Measurements from ENCODE around the gene PHC2. TPM values are rescaled to one million over a fixed set of nuclear protein-coding genes. Genes with fewer than 3 reads are reported as not detected.
A peak's percentile ranks its signal among the peaks of the same experiment; 100 is the strongest.

The PHC2 gene
- total RNA-seq, 1 donor from 2014 or later: 155 TPM

DNA sequence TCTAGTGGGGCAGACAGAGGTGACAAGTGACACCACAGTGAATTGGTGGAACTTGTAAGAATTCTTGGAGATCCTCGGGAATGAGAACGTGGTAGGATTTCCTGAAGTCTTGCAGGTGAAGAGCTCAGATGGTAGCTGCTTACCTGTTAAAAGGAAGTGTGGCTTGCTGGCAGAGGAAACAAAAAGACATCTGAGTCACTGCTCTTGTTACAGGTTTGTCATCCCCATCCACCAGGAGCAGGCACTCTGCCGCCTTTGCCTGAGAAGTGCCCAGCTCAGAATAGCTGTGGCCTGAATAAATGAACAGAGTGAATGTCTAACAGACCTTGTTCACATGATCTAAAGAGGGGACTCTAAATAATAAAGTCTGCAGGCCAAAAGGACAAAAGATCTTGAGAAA lies 29.2 kb upstream of the PHC2 start:
- H3K9me3 Mint-ChIP-seq: no peaks in the 10 kb centered on the region
- no peaks in the 10 kb centered on the region for H3K27me3 Mint-ChIP-seq (ENCODE audit: low read depth)
- no peak overlapping the region for H3K4me3 Mint-ChIP-seq
- no peak for DNase-seq (ENCODE audit: low read depth, low spot score)
- no peak overlapping the region for H3K27ac Mint-ChIP-seq (ENCODE audit: unreplicated experiment)
- peaks cover 6% of the 10 kb centered on the region for H3K4me1 Mint-ChIP-seq
- H3K36me3 Mint-ChIP-seq (ENCODE audit: low read depth): no peaks in the 10 kb centered on the region
- TF ChIP-seq, protein P1, sequence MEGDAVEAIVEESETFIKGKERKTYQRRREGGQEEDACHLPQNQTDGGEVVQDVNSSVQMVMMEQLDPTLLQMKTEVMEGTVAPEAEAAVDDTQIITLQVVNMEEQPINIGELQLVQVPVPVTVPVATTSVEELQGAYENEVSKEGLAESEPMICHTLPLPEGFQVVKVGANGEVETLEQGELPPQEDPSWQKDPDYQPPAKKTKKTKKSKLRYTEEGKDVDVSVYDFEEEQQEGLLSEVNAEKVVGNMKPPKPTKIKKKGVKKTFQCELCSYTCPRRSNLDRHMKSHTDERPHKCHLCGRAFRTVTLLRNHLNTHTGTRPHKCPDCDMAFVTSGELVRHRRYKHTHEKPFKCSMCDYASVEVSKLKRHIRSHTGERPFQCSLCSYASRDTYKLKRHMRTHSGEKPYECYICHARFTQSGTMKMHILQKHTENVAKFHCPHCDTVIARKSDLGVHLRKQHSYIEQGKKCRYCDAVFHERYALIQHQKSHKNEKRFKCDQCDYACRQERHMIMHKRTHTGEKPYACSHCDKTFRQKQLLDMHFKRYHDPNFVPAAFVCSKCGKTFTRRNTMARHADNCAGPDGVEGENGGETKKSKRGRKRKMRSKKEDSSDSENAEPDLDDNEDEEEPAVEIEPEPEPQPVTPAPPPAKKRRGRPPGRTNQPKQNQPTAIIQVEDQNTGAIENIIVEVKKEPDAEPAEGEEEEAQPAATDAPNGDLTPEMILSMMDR (conservative IDR thresholded peaks at IDR 0.05): no peak

GRCh38 chr1:33459691-33460090 lies 28.8 kb upstream of the PHC2 start:
- Mint-ChIP-seq H3K4me3 (no peak overlapping the region), H3K36me3 (ENCODE audit: low read depth) (no peaks in the 10 kb centered on the region), H3K27ac (ENCODE audit: unreplicated experiment) (no peak overlapping the region), H3K27me3 (ENCODE audit: low read depth) (no peaks in the 10 kb centered on the region), H3K9me3 (no peaks in the 10 kb centered on the region), H3K4me1 (peaks cover 6% of the 10 kb centered on the region)
- no peak for DNase-seq (ENCODE audit: low read depth, low spot score)
- TF ChIP-seq, protein P1 (conservative IDR thresholded peaks at IDR 0.05): no peak

DNA sequence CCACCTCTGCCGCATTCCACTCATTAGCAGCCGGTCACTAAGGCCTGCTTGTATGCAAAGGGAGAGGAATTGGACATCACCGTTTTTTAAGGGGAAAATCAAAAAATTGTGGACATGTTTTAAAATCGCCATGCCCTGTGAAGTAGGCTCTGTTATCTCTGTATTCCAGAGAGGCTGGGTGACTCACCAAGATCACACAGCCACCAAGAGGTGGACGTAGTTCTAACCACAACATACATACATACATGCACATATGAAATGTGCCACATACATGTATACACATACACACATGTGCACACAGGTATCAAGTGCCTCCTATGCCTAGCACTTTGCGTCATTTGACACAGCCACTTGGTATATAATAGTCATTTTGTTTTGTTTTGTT lies 25.6 kb upstream of the PHC2 start:
- no peak overlapping the region for H3K27ac Mint-ChIP-seq (ENCODE audit: unreplicated experiment)
- H3K4me1 Mint-ChIP-seq: peaks cover 15% of the 10 kb centered on the region
- no peaks in the 10 kb centered on the region for H3K36me3 Mint-ChIP-seq (ENCODE audit: low read depth)
- no peak overlapping the region for H3K4me3 Mint-ChIP-seq
- peaks cover 2% of the 10 kb centered on the region for H3K9me3 Mint-ChIP-seq
- DNase-seq (ENCODE audit: low read depth, low spot score): no peak
- TF ChIP-seq, protein P1 (conservative IDR thresholded peaks at IDR 0.05): no peak
- no peaks in the 10 kb centered on the region for H3K27me3 Mint-ChIP-seq (ENCODE audit: low read depth)

DNA sequence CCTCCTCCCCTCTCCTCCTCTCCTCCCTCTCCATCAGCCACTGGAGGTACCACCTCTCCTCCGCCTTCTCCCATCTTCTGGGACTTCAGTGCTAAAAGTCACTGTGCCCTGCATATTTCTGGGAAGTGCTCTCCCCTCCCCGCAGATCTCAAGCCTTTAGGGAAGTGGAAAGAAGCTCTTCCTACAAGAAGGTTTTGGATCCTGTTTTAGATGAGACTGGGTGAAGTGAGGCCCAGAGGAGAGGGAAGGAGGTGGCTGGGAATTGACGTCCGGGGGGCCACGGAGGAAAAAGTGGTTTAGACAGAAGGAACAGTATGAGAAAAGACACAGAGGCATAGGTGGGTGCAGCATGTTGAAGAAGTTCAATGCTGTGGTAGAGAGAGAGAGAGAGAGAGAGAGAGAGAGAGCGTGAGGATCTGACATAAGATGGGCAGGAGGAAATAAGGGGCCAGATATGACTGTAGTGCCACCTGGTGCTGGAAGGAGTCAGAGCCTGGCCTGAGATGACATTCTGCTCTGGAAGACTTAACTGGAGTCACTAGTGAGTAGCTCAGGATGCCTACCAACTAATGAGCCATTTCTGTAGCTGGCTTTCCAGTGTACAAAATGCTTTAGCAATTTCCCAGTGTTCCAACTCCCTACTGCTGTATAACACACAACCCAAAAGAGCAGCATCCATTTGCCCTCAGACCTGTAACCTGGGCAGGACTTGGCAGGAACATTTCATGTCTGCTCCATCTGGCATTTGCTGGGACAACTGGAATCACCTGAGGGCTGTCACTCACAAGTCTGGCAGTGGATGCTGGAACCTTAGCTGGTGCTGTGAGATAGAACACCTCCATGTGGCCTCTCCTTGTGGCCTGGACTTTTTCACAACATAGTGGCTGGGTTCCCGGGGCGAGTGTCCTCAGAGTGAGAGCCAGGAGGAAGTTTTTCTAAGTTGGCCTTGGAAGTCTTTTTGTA lies 24.9 kb upstream of the PHC2 start:
- Mint-ChIP-seq H3K27ac (ENCODE audit: unreplicated experiment) (peak overlapping the region; percentile 83), H3K4me1 (peaks cover 15% of the 10 kb centered on the region), H3K36me3 (ENCODE audit: low read depth) (no peaks in the 10 kb centered on the region), H3K27me3 (ENCODE audit: low read depth) (no peaks in the 10 kb centered on the region), H3K9me3 (peaks cover 2% of the 10 kb centered on the region), H3K4me3 (no peak overlapping the region)
- TF ChIP-seq, protein P1 (conservative IDR thresholded peaks at IDR 0.05): peak; percentile 68
- no peak for DNase-seq (ENCODE audit: low read depth, low spot score)

DNA sequence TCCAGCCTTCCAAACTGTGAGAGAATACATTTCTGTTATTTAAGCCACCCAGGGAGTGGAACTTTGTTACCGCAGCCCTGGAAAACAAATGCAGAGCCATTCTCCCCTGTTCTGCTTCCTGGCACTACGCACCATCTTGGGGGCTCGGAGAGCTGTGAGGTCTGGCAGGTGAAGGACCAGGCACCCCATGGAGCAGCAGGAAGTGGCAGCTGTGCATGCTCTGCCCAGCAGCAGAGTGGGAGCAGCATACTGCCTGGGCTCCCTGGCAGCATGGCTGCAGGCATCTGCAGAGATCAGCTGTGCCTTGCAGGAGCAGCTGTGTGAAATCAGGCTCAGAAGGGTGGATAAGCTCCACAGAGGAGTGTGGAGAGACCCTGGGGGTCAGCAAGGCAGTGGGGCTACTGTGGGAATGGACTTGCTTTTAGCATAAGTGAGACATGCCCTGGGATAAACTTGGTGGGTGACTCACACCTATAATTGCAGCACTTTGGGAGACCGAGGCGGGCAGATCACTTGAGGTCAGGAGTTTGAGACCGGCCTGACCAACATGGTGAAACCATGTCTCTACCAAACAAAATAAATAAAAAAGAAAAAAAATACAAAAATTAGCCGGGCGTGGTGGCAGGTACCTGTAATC lies 23.9 kb upstream of the PHC2 start:
- no peak overlapping the region for H3K27ac Mint-ChIP-seq (ENCODE audit: unreplicated experiment)
- H3K4me3 Mint-ChIP-seq: no peak overlapping the region
- no peaks in the 10 kb centered on the region for H3K36me3 Mint-ChIP-seq (ENCODE audit: low read depth)
- no peaks in the 10 kb centered on the region for H3K27me3 Mint-ChIP-seq (ENCODE audit: low read depth)
- peaks cover 15% of the 10 kb centered on the region for H3K4me1 Mint-ChIP-seq
- peaks cover 6% of the 10 kb centered on the region for H3K9me3 Mint-ChIP-seq
- TF ChIP-seq, protein P1 (conservative IDR thresholded peaks at IDR 0.05): no peak
- DNase-seq (ENCODE audit: low read depth, low spot score): no peak

Data from neural crest cell (in vitro differentiated cells).